CD4-positive, alpha-beta T cell (primary cell): ENCODE results near the gene ZNF507. TPM values are rescaled to one million over a fixed set of nuclear protein-coding genes. Genes with fewer than 3 reads are reported as not detected.
A peak's percentile ranks its signal among the peaks of the same experiment; 100 is the strongest.

ENCODE experiments used
- ATAC-seq: fragments of 200-7000 bp; cut with Tn5 transposase; one replicate; pipeline ENCODE4 v1.10.0; 2022; ENCODE audit warnings: mild to moderate bottlenecking; ENCODE audit not compliant: poor library complexity
- CTCF ChIA-PET: fragments of 350-600 bp; sonication (Branson Sonifier 250); formaldehyde crosslinking; loops from one replicate; lab custom pipeline; 2021; ENCODE audit warnings: antibody characterized with exemption, inconsistent platforms; lab: Charles Lee
- POLR2A ChIA-PET: fragments of 350-600 bp; sonication (Branson Sonifier 250); formaldehyde crosslinking; loops from one replicate; lab custom pipeline; 2021; ENCODE audit warnings: antibody characterized with exemption, inconsistent platforms; lab: Charles Lee
- DNase-seq, 14 experiments: peaks; one replicate each; pipeline ENCODE4 v3.0.0-alpha.2; 2013 to 2020; ENCODE audit warnings: mixed read lengths in 2 of 14
- H3K27ac ChIP-seq, 2 donors: one replicate each; pipeline versions ENCODE4 v1.5.1 to v1.7.0; 2013; ENCODE audit warnings: low read length in 2 of 2, low read depth in 1 of 2, mild to moderate bottlenecking in 1 of 2
- H3K27me3 ChIP-seq, 2 experiments: 1 replicate in 1 of 2; 2 replicates in 1 of 2; pipeline versions ENCODE4 v1.6.1 to v1.7.0; 2013; ENCODE audit warnings: low read length in 2 of 2, control low read depth in 1 of 2, mild to moderate bottlenecking in 1 of 2, moderate library complexity in 1 of 2; ENCODE audit not compliant: insufficient read depth in 2 of 2, control insufficient read depth in 1 of 2
- H3K36me3 ChIP-seq: one replicate; pipeline ENCODE4 v1.6.1; 2013; ENCODE audit warnings: low read length, control low read depth; ENCODE audit not compliant: insufficient read depth
- H3K4me1 ChIP-seq: one replicate; pipeline ENCODE4 v1.6.1; 2013; ENCODE audit warnings: low read length, control low read depth; ENCODE audit not compliant: insufficient read depth
- H3K4me3 ChIP-seq: one replicate; pipeline ENCODE4 v1.5.1; 2013; ENCODE audit warnings: mild to moderate bottlenecking, low read length, moderate library complexity
- H3K9me3 ChIP-seq, 2 experiments: 1 replicate in 1 of 2; 2 replicates in 1 of 2; pipeline versions ENCODE4 v1.6.1 to v1.7.0; 2013; ENCODE audit warnings: low read length in 2 of 2, mild to moderate bottlenecking in 2 of 2, control low read depth in 1 of 2, moderate library complexity in 1 of 2; ENCODE audit not compliant: control insufficient read depth in 1 of 2, insufficient read depth in 1 of 2
- H3K27ac Mint-ChIP-seq: one replicate; pipeline ENCODE4 v1.8.0; 2020; ENCODE audit warnings: mixed read lengths
- H3K27me3 Mint-ChIP-seq: one replicate; pipeline ENCODE4 v1.8.0; 2021; ENCODE audit warnings: mixed read lengths
- H3K36me3 Mint-ChIP-seq: one replicate; pipeline ENCODE4 v1.8.0; 2021; ENCODE audit warnings: low read depth, mixed read lengths
- H3K4me1 Mint-ChIP-seq: one replicate; pipeline ENCODE4 v1.8.0; 2021; ENCODE audit warnings: low read depth, mixed read lengths
- H3K4me3 Mint-ChIP-seq: one replicate; pipeline ENCODE4 v1.8.0; 2020; ENCODE audit warnings: mild to moderate bottlenecking, mixed read lengths
- H3K9me3 Mint-ChIP-seq: one replicate; pipeline ENCODE4 v1.8.0; 2020; ENCODE audit warnings: mixed read lengths
- intact Hi-C, 2 experiments: fragments of 100-400 bp; cut with DNase I in 1 of 2; cut with micrococcal nuclease in 1 of 2; formaldehyde crosslinking; loops; one replicate each; pipeline versions ENCODE4 v1.15.1 to v1.9.0; 2023 to 2025; cut with DNase I, micrococcal nuclease
- polyA plus RNA-seq, 2 donors: library from polyadenylated mRNA; unstranded; fragments of 120-200 nt; gene quantifications; one replicate each; pipeline ENCODE4 v1.2.1, GENCODE V29; 2013
- total RNA-seq, 174 experiments: library from RNA in 2 of 174; stranded (reverse) in 2 of 174; gene quantifications; one replicate each; pipeline ENCODE4 v1.2.3 and lab custom pipeline; 2021 to 2026
- TF ChIP-seq, protein P1 (sequence below): fragments of 200-600 bp; IDR thresholded peaks from one replicate; pipeline ENCODE4 v1.8.0; 2022; ENCODE audit warnings: antibody characterized with exemption, mild to moderate bottlenecking

ZNF507 gene
- total RNA-seq (10 to 100 TPM; 30.4 to 31.3 TPM), total RNA-seq (lab: John Stamatoyannopoulos, UW) (25.6 to 126 (median 64.3) reads per million in 172 experiments)
- 22.2 TPM for polyA plus RNA-seq (2013, experiment 1 of 2)
- 29.7 TPM for polyA plus RNA-seq (2013, experiment 2 of 2)

GRCh38 chr19:32345261-32346207 lies at the start of gene ZNF507:
Gene ZNF507 (plus strand): TSS chr19:32345610. CDS start chr19:32352831, 7,221 bp downstream.
- peaks cover 31% of the 10 kb centered on the region for H3K36me3 ChIP-seq
- H3K36me3 Mint-ChIP-seq: peaks cover 52% of the 10 kb centered on the region
- peak within 1 kb of the TSS; percentile 96 for H3K4me3 Mint-ChIP-seq
- no peaks in the 10 kb centered on the region for H3K9me3 ChIP-seq
- peak; percentile 84 for ATAC-seq
- CTCF ChIA-PET: interaction anchor here (0.9 kb wide), 2 partner anchors 12 to 22 kb away, joined by 4 read pairs; no protein-coding TSS in a partner anchor
- no peaks in the 10 kb centered on the region for H3K27me3 ChIP-seq
- peak; percentile 64 to 88 (median 75) for DNase-seq
- H3K27ac Mint-ChIP-seq: peak within 1 kb of the TSS; percentile 87
- peaks cover 50% of the 10 kb centered on the region for H3K4me1 Mint-ChIP-seq
- peak within 1 kb of the TSS; percentile 92 for H3K4me3 ChIP-seq
- peak within 1 kb of the TSS; percentile 58 to 82 for H3K27ac ChIP-seq
- H3K27me3 Mint-ChIP-seq: peaks cover 5% of the 10 kb centered on the region
- peaks cover 13% of the 10 kb centered on the region for H3K4me1 ChIP-seq
- intact Hi-C loops: loop anchor here (2.0 to 10.0 kb wide), 7 partner anchors 59 to 1001 kb away; partner anchors contain the start of genes DPY19L3 (in 2 of the 2), ANKRD27 (in 1 of the 2), CEP89 (in 1 of the 2) and FAAP24 (in 1 of the 2)
- TF ChIP-seq, protein P1, sequence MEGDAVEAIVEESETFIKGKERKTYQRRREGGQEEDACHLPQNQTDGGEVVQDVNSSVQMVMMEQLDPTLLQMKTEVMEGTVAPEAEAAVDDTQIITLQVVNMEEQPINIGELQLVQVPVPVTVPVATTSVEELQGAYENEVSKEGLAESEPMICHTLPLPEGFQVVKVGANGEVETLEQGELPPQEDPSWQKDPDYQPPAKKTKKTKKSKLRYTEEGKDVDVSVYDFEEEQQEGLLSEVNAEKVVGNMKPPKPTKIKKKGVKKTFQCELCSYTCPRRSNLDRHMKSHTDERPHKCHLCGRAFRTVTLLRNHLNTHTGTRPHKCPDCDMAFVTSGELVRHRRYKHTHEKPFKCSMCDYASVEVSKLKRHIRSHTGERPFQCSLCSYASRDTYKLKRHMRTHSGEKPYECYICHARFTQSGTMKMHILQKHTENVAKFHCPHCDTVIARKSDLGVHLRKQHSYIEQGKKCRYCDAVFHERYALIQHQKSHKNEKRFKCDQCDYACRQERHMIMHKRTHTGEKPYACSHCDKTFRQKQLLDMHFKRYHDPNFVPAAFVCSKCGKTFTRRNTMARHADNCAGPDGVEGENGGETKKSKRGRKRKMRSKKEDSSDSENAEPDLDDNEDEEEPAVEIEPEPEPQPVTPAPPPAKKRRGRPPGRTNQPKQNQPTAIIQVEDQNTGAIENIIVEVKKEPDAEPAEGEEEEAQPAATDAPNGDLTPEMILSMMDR: no peak
- POLR2A ChIA-PET: interaction anchor here (0.5 to 2.4 kb wide), 9 partner anchors 12 to 626 kb away, joined by 3 to 24 read pairs (median 3); partner anchors contain the start of genes ANKRD27, CEP89, DPY19L3 and FAAP24
- no peaks in the 10 kb centered on the region for H3K9me3 Mint-ChIP-seq

DNA sequence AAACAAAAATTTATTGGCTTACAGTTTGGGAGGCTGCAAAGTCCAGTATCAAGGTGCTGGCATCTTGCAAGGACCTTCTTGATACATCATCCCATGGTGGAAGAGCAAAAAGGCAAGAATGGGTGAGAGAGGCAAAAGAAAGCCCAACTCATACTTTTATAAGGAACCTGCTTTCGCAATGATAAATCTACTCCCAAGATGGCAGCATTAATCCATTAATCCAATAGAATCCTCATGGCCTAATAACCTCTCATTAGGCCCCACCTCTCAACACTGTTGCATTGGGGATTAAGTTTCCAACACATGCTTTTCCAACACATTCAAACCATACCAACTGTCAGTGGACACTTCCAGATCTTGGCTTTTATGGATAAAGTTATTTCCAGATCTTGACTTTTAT lies 48.7 kb upstream of the ZNF507 start:
- Histone ChIP-seq H3K27me3 (no peaks in the 10 kb centered on the region), H3K4me1 (no peaks in the 10 kb centered on the region), H3K27ac (no peak overlapping the region), H3K36me3 (no peaks in the 10 kb centered on the region), H3K4me3 (no peak overlapping the region), H3K9me3 (peaks cover 0 to 5% of the 10 kb centered on the region in 2 experiments)
- TF ChIP-seq, protein P1: no peak
- ChIA-PET POLR2A (no interaction called here), CTCF (no interaction called here)
- no peaks in the 10 kb centered on the region for H3K36me3 Mint-ChIP-seq
- peaks cover 6% of the 10 kb centered on the region for H3K9me3 Mint-ChIP-seq
- ATAC-seq: no peak
- intact Hi-C loops: no loop called here
- DNase-seq: no peak
- no peaks in the 10 kb centered on the region for H3K4me1 Mint-ChIP-seq
- no peak overlapping the region for H3K4me3 Mint-ChIP-seq
- peaks cover 15% of the 10 kb centered on the region for H3K27me3 Mint-ChIP-seq
- H3K27ac Mint-ChIP-seq: no peak overlapping the region

DNA sequence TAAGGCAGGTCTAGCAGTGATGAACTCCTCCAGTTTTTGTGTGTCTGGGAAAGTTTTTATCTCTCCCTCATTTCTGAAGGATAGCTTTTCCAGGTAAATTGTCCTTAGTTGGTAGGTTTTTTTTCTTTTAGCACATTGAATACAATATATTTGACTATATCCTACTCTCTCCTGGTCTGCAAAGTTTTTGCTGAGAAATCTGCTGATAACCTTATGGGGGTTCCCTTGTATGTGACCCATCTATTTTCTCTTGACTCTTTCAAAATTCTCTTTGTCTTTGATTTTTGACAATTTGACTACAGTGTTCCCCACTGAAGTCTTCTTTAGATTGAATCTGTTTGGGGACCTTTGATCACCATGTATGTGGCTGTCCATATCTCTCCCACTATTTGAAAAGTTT lies 42.6 kb upstream of the ZNF507 start:
- Mint-ChIP-seq H3K36me3 (no peaks in the 10 kb centered on the region), H3K4me3 (no peak overlapping the region), H3K9me3 (peaks cover 10% of the 10 kb centered on the region), H3K27me3 (peaks cover 43% of the 10 kb centered on the region), H3K27ac (no peak overlapping the region), H3K4me1 (no peaks in the 10 kb centered on the region)
- ATAC-seq (no peak), DNase-seq (no peak)
- Histone ChIP-seq H3K4me3 (no peak overlapping the region), H3K27ac (no peak overlapping the region), H3K4me1 (no peaks in the 10 kb centered on the region), H3K36me3 (no peaks in the 10 kb centered on the region), H3K9me3 (peaks cover 7 to 12% of the 10 kb centered on the region in 2 experiments), H3K27me3 (peaks cover 3 to 12% of the 10 kb centered on the region in 2 experiments)
- CTCF ChIA-PET: no interaction called here
- intact Hi-C loops: no loop called here
- TF ChIP-seq, protein P1: no peak
- POLR2A ChIA-PET: no interaction called here
